ENCODE results near the gene ZNF70.

GRCh38 chr22:23752750-23753149 is 1.8 kb upstream of the ZNF70 start:
- no peak for TF ChIP-seq CTCF (IDR thresholded peaks at IDR 0.05)
- no peak for TF ChIP-seq POLR2A (IDR thresholded peaks at IDR 0.05)

All from adrenal gland (tissue), 5 donors.